HG03108 (cell line): ENCODE results near the gene KIRREL3.

ENCODE experiments used
- ATAC-seq: cut with Tn5 transposase; IDR thresholded peaks from one replicate; pipeline ENCODE4 v1.9.1; 2021; ENCODE audit warnings: moderate library complexity; ENCODE audit not compliant: unreplicated experiment

KIRREL3 gene

GRCh38 chr11:126518972-126519690 lies 481.4 kb downstream of the KIRREL3 start:
- no peak for ATAC-seq

GRCh38 chr11:126518071-126518971 lies 482.2 kb downstream of the KIRREL3 start:
- ATAC-seq, result no peak

GRCh38 chr11:126515501-126515900 lies 485.1 kb downstream of the KIRREL3 start:
- ATAC-seq, result no peak

- no peak for ATAC-seq
These were observed 486.4 kb downstream of the KIRREL3 start for GRCh38 chr11:126514061-126514693.

GRCh38 chr11:126512741-126513715 lies 487.5 kb downstream of the KIRREL3 start:
- no peak for ATAC-seq

GRCh38 chr11:126512251-126512650 lies 488.3 kb downstream of the KIRREL3 start:
- ATAC-seq, result no peak

- no peak for ATAC-seq
These were observed 489.0 kb downstream of the KIRREL3 start for GRCh38 chr11:126511475-126512115.

- ATAC-seq, result no peak
These were observed 489.8 kb downstream of the KIRREL3 start for GRCh38 chr11:126510621-126511370.

GRCh38 chr11:126507646-126508045 lies 492.9 kb downstream of the KIRREL3 start:
- no peak for ATAC-seq

GRCh38 chr11:126506789-126507188 lies 493.8 kb downstream of the KIRREL3 start:
- ATAC-seq, result no peak

GRCh38 chr11:126502982-126503381 lies 497.6 kb downstream of the KIRREL3 start:
- no peak for ATAC-seq

GRCh38 chr11:126502159-126502558 lies 498.4 kb downstream of the KIRREL3 start:
- ATAC-seq, result no peak

- ATAC-seq, result no peak
These were observed 498.9 kb downstream of the KIRREL3 start for GRCh38 chr11:126501641-126502040.

GRCh38 chr11:126500981-126501380 lies 499.6 kb downstream of the KIRREL3 start:
- ATAC-seq, result no peak

- ATAC-seq, result no peak
These were observed 501.3 kb downstream of the KIRREL3 start for GRCh38 chr11:126499131-126499752.

GRCh38 chr11:126498281-126498680 lies 502.3 kb downstream of the KIRREL3 start:
- no peak for ATAC-seq

GRCh38 chr11:126497581-126498122 lies 502.9 kb downstream of the KIRREL3 start:
- ATAC-seq, result no peak

- ATAC-seq, result no peak
These were observed 503.8 kb downstream of the KIRREL3 start for GRCh38 chr11:126496576-126497337.
